Glomerular visceral epithelial cell (primary cell): ENCODE results near the gene SPIRE2.

ENCODE experiments used
- DNase-seq: peaks from one replicate; pipeline ENCODE4 v3.0.0-alpha.2; 2016; ENCODE audit errors: extremely low spot score

The SPIRE2 gene

GRCh38 chr16:89895482-89896250, 67.4 kb downstream of the SPIRE2 start:
- no peak for DNase-seq

- DNase-seq = no peak
These were observed 68.9 kb downstream of the SPIRE2 start for GRCh38 chr16:89897204-89897603.

GRCh38 chr16:89898201-89898967, 70.1 kb downstream of the SPIRE2 start:
- DNase-seq = no peak

GRCh38 chr16:89899879-89900481, 71.7 kb downstream of the SPIRE2 start:
- no peak for DNase-seq

- no peak for DNase-seq
These were observed 72.6 kb downstream of the SPIRE2 start for GRCh38 chr16:89900885-89901284.

GRCh38 chr16:89902980-89903379, 74.7 kb downstream of the SPIRE2 start:
- no peak for DNase-seq

GRCh38 chr16:89903908-89904515, 75.7 kb downstream of the SPIRE2 start:
- no peak for DNase-seq

GRCh38 chr16:89904606-89905510, 76.6 kb downstream of the SPIRE2 start:
- DNase-seq = no peak

- no peak for DNase-seq
These were observed 77.3 kb downstream of the SPIRE2 start for GRCh38 chr16:89905511-89906139.

- DNase-seq = no peak
These were observed 78.1 kb downstream of the SPIRE2 start for GRCh38 chr16:89906140-89907025.

GRCh38 chr16:89907055-89907814, 79.0 kb downstream of the SPIRE2 start:
- DNase-seq = no peak

GRCh38 chr16:89908236-89908635, 80.0 kb downstream of the SPIRE2 start:
- no peak for DNase-seq

- DNase-seq = peak; percentile 57
These were observed 81.8 kb downstream of the SPIRE2 start for GRCh38 chr16:89909777-89910716.

GRCh38 chr16:89910717-89911354, 82.6 kb downstream of the SPIRE2 start:
- DNase-seq = no peak

GRCh38 chr16:89911375-89911774, 83.1 kb downstream of the SPIRE2 start:
- no peak for DNase-seq

GRCh38 chr16:89912143-89912542, 83.9 kb downstream of the SPIRE2 start:
- no peak for DNase-seq

- DNase-seq = no peak
These were observed 84.4 kb downstream of the SPIRE2 start for GRCh38 chr16:89912627-89913026.
